Keratinocyte (primary cell): Measurements from ENCODE around the gene BHMT. TPM values are rescaled to one million over a fixed set of nuclear protein-coding genes. Genes with fewer than 3 reads are reported as not detected.
A peak's percentile ranks its signal among the peaks of the same experiment; 100 is the strongest.

ENCODE experiments used
- DNase-seq: peaks from one replicate; pipeline ENCODE4 v3.0.0-alpha.2; 2011; ENCODE audit warnings: low read depth, missing footprints, low spot score
- FAIRE-seq: peaks from 2 replicates; lab custom pipeline; 2011; peaks lifted over from hg19 to GRCh38; lab: Jason Lieb, UNC
- H2AFZ ChIP-seq: 2 replicates; pipeline ENCODE4 v1.6.0; 2012; ENCODE audit warnings: low read length, control low read depth, inconsistent platforms; ENCODE audit not compliant: control insufficient read depth
- H3K27ac ChIP-seq: 2 replicates; pipeline ENCODE4 v1.5.1; 2011; ENCODE audit warnings: low read length; ENCODE audit not compliant: control insufficient read depth, insufficient read depth
- H3K27me3 ChIP-seq: 3 replicates; pipeline ENCODE4 v1.6.0; 2011; ENCODE audit warnings: low read length; ENCODE audit not compliant: control insufficient read depth, insufficient read depth; ENCODE audit errors: extremely low read depth
- H3K36me3 ChIP-seq, 2 experiments: 2 replicates in 1 of 2; 3 replicates in 1 of 2; pipeline ENCODE4 v1.5.1; 2011; ENCODE audit warnings: low read length in 2 of 2, mild to moderate bottlenecking in 1 of 2; ENCODE audit not compliant: control insufficient read depth in 2 of 2, insufficient read depth in 2 of 2; ENCODE audit errors: extremely low read depth in 1 of 2
- H3K4me1 ChIP-seq: 3 replicates; pipeline ENCODE4 v1.5.1; 2011; ENCODE audit warnings: low read length; ENCODE audit not compliant: control insufficient read depth, insufficient read depth; ENCODE audit errors: extremely low read depth
- H3K4me2 ChIP-seq: 3 replicates; pipeline ENCODE4 v1.6.0; 2011; ENCODE audit warnings: low read depth, low read length; ENCODE audit not compliant: control insufficient read depth, insufficient read depth; ENCODE audit errors: extremely low read depth
- H3K4me3 ChIP-seq, 3 experiments: fragments of 200-600 bp in 1 of 3; sonication (generic) in 1 of 3; 2 replicates in 2 of 3; 3 replicates in 1 of 3; pipeline ENCODE4 v1.5.1; 2011 to 2016; ENCODE audit warnings: low read length in 3 of 3, mild to moderate bottlenecking in 3 of 3, control low read depth in 2 of 3, inconsistent platforms in 1 of 3, low read depth in 1 of 3, mixed read lengths in 1 of 3, mixed run types in 1 of 3, moderate library complexity in 1 of 3; ENCODE audit not compliant: control insufficient read depth in 2 of 3, insufficient read depth in 2 of 3; ENCODE audit errors: extremely low read depth in 1 of 3
- H3K79me2 ChIP-seq: 2 replicates; pipeline ENCODE4 v1.6.0; 2012; ENCODE audit warnings: low read length; ENCODE audit not compliant: control insufficient read depth, insufficient read depth
- H3K9ac ChIP-seq: 3 replicates; pipeline ENCODE4 v1.6.0; 2011; ENCODE audit warnings: low read length; ENCODE audit not compliant: control insufficient read depth, insufficient read depth; ENCODE audit errors: extremely low read depth
- H3K9me1 ChIP-seq: 3 replicates; pipeline ENCODE4 v1.6.0; 2011; ENCODE audit warnings: low read length; ENCODE audit not compliant: control insufficient read depth, insufficient read depth; ENCODE audit errors: extremely low read depth
- H3K9me3 ChIP-seq: 2 replicates; pipeline ENCODE4 v1.5.1; 2012; ENCODE audit warnings: low read depth, low read length; ENCODE audit not compliant: control insufficient read depth
- H4K20me1 ChIP-seq: 3 replicates; pipeline ENCODE4 v1.6.0; 2011; ENCODE audit warnings: low read length; ENCODE audit not compliant: control insufficient read depth, insufficient read depth; ENCODE audit errors: extremely low read depth
- CTCF ChIP-seq, 3 experiments: IDR thresholded peaks in 1 of 3; conservative IDR thresholded peaks in 1 of 3; optimal IDR thresholded peaks in 1 of 3; 2 replicates in 2 of 3; 3 replicates in 1 of 3; pipeline versions ENCODE3 to v1.5.1; 2011; ENCODE audit warnings: low read length in 3 of 3, mild to moderate bottlenecking in 3 of 3, moderate library complexity in 2 of 3, control low read depth in 1 of 3, inconsistent platforms in 1 of 3; ENCODE audit not compliant: insufficient read depth in 2 of 3; ENCODE audit errors: extremely low read depth in 1 of 3
- EZH2 ChIP-seq: IDR thresholded peaks from one replicate; pipeline ENCODE4 v1.6.1; 2012; ENCODE audit warnings: inconsistent platforms, mild to moderate bottlenecking, low read length, moderate library complexity
- dilution Hi-C: fragments of 300-500 bp; cut with MboI; formaldehyde crosslinking; loops from one replicate; pipeline ENCODE4 v1.7.0; 2020; ENCODE audit warnings: low sequenced_read_pairs; ENCODE audit not compliant: extremely low pct_ligation_motif_present
- polyA plus RNA-seq, 5 experiments: library from polyadenylated mRNA; depleted of rRNA in 3 of 5; stranded (reverse) in 3 of 5; stranded (forward) in 1 of 5; unstranded in 1 of 5; fragments of >200 nt; gene quantifications; 1 replicate in 1 of 5; 2 replicates in 3 of 5; 3 replicates in 1 of 5; pipeline versions ENCODE4 v1.2.1 to v1.2.3, GENCODE V29; 2011 to 2012; ENCODE audit warnings: missing spikeins in 2 of 5, low read depth in 1 of 5, low replicate concordance in 1 of 5

The BHMT gene
- polyA plus RNA-seq, 1 donor (not counting 4 experiments of a cell fraction or from before 2014, with no cell fraction given): not detected

GRCh38 chr5:79168031-79168430 lies 56.4 kb downstream of the BHMT start:
- H3K27ac ChIP-seq: no peak overlapping the region
- no peak for TF ChIP-seq CTCF (optimal IDR thresholded peaks at IDR 0.05 in 1 of 3, IDR thresholded peaks at IDR 0.05 in 1 of 3, conservative IDR thresholded peaks at IDR 0.05 in 1 of 3; ENCODE audit: extremely low read depth in 1 of 3, insufficient read depth in 2 of 3, low read length in 3 of 3)
- no peak for TF ChIP-seq EZH2
- DNase-seq (no peak), FAIRE-seq (peak; percentile 20)
- no peaks in the 10 kb centered on the region for H3K4me1 ChIP-seq
- H3K79me2 ChIP-seq: no peaks in the 10 kb centered on the region
- no peaks in the 10 kb centered on the region for H3K9me3 ChIP-seq
- H4K20me1 ChIP-seq: no peaks in the 10 kb centered on the region
- H3K4me2 ChIP-seq: no peak overlapping the region
- no peaks in the 10 kb centered on the region for H3K27me3 ChIP-seq
- H3K4me3 ChIP-seq: no peak overlapping the region
- dilution Hi-C loops: no loop called here
- no peak overlapping the region for H2AFZ ChIP-seq
- H3K36me3 ChIP-seq: no peaks in the 10 kb centered on the region
- no peaks in the 10 kb centered on the region for H3K9me1 ChIP-seq
- no peak overlapping the region for H3K9ac ChIP-seq

- no peaks in the 10 kb centered on the region for H4K20me1 ChIP-seq
- H3K9me1 ChIP-seq: no peaks in the 10 kb centered on the region
- H3K4me1 ChIP-seq: peaks cover 6% of the 10 kb centered on the region
- dilution Hi-C loops: no loop called here
- H3K4me3 ChIP-seq: no peak overlapping the region
- no peak for TF ChIP-seq CTCF (optimal IDR thresholded peaks at IDR 0.05 in 1 of 3, IDR thresholded peaks at IDR 0.05 in 1 of 3, conservative IDR thresholded peaks at IDR 0.05 in 1 of 3; ENCODE audit: extremely low read depth in 1 of 3, insufficient read depth in 2 of 3, low read length in 3 of 3)
- TF ChIP-seq EZH2: no peak
- H3K79me2 ChIP-seq: no peaks in the 10 kb centered on the region
- H3K9ac ChIP-seq: no peak overlapping the region
- no peaks in the 10 kb centered on the region for H3K36me3 ChIP-seq
- FAIRE-seq: no peak
- no peak for DNase-seq
- no peaks in the 10 kb centered on the region for H3K27me3 ChIP-seq
- no peak overlapping the region for H3K4me2 ChIP-seq
- H3K9me3 ChIP-seq: no peaks in the 10 kb centered on the region
- no peak overlapping the region for H2AFZ ChIP-seq
- H3K27ac ChIP-seq: no peak overlapping the region
Observed at GRCh38 chr5:79170661-79171060, 59.1 kb downstream of the BHMT start.
